Mucosa of rectum (tissue), 2 donors: ENCODE measurements around the gene PSMC3.

Experiments
- H3K27ac ChIP-seq, 2 donors: one replicate each; pipeline ENCODE4 v1.7.0; 2013; ENCODE audit warnings: inconsistent platforms in 2 of 2, low read depth in 2 of 2, low read length in 2 of 2
- H3K27me3 ChIP-seq, 2 donors: one replicate each; pipeline ENCODE4 v1.7.0; 2013; ENCODE audit warnings: low read length in 2 of 2; ENCODE audit not compliant: control insufficient read depth in 2 of 2, insufficient read depth in 2 of 2
- H3K36me3 ChIP-seq, 2 donors: one replicate each; pipeline ENCODE4 v1.7.0; 2013; ENCODE audit warnings: low read length in 2 of 2; ENCODE audit not compliant: control insufficient read depth in 2 of 2, insufficient read depth in 2 of 2
- H3K4me1 ChIP-seq, 2 donors: one replicate each; pipeline ENCODE4 v1.7.0; 2013; ENCODE audit warnings: low read length in 2 of 2, mild to moderate bottlenecking in 1 of 2; ENCODE audit not compliant: control insufficient read depth in 2 of 2, insufficient read depth in 2 of 2
- H3K4me3 ChIP-seq, 2 donors: one replicate each; pipeline ENCODE4 v1.7.0; 2013; ENCODE audit warnings: low read length in 2 of 2
- H3K9ac ChIP-seq, 2 donors: one replicate each; pipeline ENCODE4 v1.7.0; 2013; ENCODE audit warnings: low read length in 2 of 2, low read depth in 1 of 2, mild to moderate bottlenecking in 1 of 2
- H3K9me3 ChIP-seq, 2 donors: one replicate each; pipeline ENCODE4 v1.7.0; 2013; ENCODE audit warnings: low read length in 2 of 2; ENCODE audit not compliant: control insufficient read depth in 2 of 2
- donor health status: healthy.
- donor health status: Normal muscosa, but diverticular disease.

The PSMC3 gene

DNA sequence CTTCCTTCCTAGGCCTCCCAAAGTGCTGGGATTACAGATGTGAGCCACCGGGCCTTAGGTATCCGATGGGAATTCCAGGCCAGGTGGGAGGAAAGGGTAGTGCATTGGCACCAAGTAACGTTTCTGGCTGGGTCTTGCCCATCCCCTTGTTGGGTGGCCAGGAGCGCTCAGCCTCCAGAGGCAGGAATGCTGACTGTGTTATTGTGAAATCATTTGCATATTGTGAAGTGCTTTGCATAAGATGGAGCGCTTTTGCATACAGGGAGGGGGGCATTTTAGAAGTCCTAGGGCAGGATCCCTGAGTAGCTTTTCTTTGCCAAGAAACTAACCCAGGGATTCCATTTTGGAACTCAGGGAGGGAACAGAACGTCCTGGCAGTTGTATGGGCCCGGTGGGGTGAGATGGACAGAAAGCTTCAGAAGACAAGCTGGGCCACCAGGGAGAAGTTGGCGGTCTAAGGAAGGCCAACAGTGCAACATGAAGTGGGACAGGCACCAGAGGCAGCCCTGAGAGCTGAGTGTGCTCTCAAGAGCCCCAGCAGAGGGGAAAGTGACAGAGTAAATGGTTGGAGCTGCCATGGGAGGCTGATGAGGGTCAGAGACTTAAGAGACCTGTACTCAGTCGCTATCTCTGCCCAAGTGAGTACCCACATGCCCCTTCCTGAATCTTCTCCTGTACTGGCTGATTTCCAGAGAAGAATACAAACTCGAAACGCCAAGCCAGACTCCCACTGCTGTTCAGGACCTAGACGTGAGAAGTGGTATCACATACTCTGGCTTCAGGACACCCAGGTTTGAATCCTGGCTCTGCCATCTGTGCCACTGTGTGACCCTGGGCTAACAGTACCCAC lies 19.1 kb downstream of the PSMC3 start:
- H3K27me3 ChIP-seq = no peaks in the 10 kb centered on the region
- H3K9me3 ChIP-seq = no peaks in the 10 kb centered on the region
- H3K9ac ChIP-seq = peak overlapping the region; percentile 84 to 97
- peaks cover 17 to 19% of the 10 kb centered on the region in 2 donors for H3K4me1 ChIP-seq
- peak overlapping the region; percentile 95 to 96 for H3K27ac ChIP-seq
- peak overlapping the region; percentile 79 to 96 for H3K4me3 ChIP-seq
- H3K36me3 ChIP-seq = no peaks in the 10 kb centered on the region

DNA sequence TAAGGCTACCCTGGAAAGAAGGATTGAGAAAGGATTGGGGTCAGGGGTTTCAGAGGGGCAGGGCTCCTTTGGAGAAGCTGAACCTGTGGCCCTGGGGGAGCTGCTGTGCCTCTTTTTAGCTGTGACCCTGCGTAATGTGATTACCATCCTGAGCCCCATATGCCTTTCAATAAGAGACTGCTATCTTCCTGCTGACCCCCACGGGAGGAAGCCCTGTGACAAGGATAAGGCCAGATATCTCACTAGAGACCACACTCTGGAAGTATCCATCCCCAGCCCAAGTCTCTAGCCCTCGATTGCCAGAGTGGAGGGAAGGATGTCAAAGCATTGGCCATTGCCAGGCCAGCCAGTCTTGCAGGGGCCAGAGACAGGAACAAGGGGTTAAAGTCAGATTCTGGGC lies 22.7 kb downstream of the PSMC3 start:
- Histone ChIP-seq H3K4me3 (no peak overlapping the region), H3K27ac (no peak overlapping the region), H3K4me1 (peaks cover 16 to 22% of the 10 kb centered on the region in 2 donors), H3K36me3 (no peaks in the 10 kb centered on the region), H3K27me3 (no peaks in the 10 kb centered on the region), H3K9me3 (no peaks in the 10 kb centered on the region), H3K9ac (peak overlapping the region in 1 of 2 donors; percentile 8)

DNA sequence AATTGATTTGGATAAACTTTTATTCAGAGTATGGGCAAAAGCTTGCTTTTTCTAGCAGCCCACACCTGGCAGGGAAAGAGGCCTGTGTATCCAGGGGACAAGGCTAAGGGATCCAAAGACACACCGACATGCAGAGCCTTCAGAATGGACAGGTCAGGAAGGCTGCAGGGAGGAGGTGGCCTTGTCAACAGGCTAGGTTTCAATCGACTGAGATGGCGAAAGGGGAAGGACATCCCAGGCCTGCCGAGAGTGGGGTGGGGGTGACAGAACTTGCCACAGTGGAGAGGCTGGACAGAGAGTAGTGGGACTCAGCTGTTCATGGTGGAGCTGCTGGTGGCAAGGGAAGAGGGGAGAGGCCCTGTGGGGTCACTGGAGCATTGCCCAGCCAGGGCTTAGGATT lies 23.1 kb downstream of the PSMC3 start:
- no peaks in the 10 kb centered on the region for H3K36me3 ChIP-seq
- no peak overlapping the region for H3K4me3 ChIP-seq
- H3K27ac ChIP-seq = no peak overlapping the region
- no peaks in the 10 kb centered on the region for H3K9me3 ChIP-seq
- no peaks in the 10 kb centered on the region for H3K27me3 ChIP-seq
- H3K9ac ChIP-seq = no peak overlapping the region
- H3K4me1 ChIP-seq = peaks cover 16 to 22% of the 10 kb centered on the region in 2 donors

- H3K4me3 ChIP-seq = peak overlapping the region; percentile 0 to 65
Observed at GRCh38 chr11:47400768-47401279, 25.4 kb downstream of the PSMC3 start.

DNA sequence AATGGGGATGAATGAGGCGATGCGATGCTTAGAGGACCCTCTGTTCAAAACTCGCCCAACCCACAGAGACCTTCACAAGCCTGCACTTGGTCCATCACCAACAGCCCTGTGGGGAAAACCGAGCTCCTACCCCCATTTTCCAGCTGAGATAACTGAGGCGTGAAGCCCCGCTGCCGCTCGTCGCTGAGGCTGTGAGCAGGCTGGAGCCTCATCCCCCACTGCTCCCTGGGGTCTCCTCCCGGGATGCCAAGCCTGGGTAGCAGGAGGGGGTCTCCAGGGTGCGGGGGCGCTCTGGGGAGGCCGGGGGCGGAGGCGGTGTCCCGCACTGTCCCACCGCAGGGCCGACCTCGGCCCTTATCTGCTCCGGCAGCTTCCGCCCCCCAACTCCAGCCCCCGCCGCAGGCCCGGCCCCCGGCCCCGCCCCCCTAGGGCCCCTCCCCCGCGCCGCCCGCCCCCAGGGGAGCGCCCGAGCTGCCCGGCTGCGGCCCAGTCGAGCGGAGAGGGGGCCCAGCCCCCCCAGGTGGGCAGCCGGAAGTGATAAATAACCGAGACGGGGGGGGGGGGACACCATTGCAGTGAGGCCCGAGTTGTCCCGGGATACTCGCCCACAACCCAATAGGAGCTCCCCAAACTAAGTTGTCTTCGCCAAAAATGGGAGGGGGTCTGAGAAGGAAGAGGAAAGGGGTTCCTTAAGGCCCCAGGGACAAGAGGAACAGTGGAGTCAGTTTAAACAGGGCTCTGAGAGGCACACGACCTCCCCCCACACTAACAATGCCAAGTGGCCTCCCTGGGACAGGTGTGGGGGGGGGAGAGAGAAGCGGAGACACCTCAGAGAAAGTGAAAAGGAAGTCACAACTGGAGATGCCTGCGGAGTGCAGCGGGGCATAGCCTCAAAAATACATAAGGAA lies 26.1 kb downstream of the PSMC3 start:
- Histone ChIP-seq H3K4me1 (peaks cover 9 to 14% of the 10 kb centered on the region in 2 donors), H3K27me3 (no peaks in the 10 kb centered on the region), H3K9ac (peak overlapping the region; percentile 54 to 58), H3K27ac (peak overlapping the region in 1 of 2 donors; percentile 80), H3K4me3 (peak overlapping the region; percentile 55 to 75), H3K36me3 (no peaks in the 10 kb centered on the region), H3K9me3 (no peaks in the 10 kb centered on the region)

More at GRCh38 chr11:47400768-47401279, 25.4 kb downstream of the PSMC3 start:
- H3K27me3 ChIP-seq = no peaks in the 10 kb centered on the region
- H3K9me3 ChIP-seq = no peaks in the 10 kb centered on the region
- H3K9ac ChIP-seq = peak overlapping the region; percentile 33 to 38
- H3K36me3 ChIP-seq = no peaks in the 10 kb centered on the region
- peaks cover 8 to 11% of the 10 kb centered on the region in 2 donors for H3K4me1 ChIP-seq
- peak overlapping the region; percentile 27 to 71 for H3K27ac ChIP-seq

- H3K9me3 ChIP-seq = no peaks in the 10 kb centered on the region
- H3K4me3 ChIP-seq = no peak overlapping the region
- no peaks in the 10 kb centered on the region for H3K27me3 ChIP-seq
- H3K4me1 ChIP-seq = peaks cover 16 to 27% of the 10 kb centered on the region in 2 donors
- no peak overlapping the region for H3K27ac ChIP-seq
- no peaks in the 10 kb centered on the region for H3K36me3 ChIP-seq
- H3K9ac ChIP-seq = no peak overlapping the region
Observed at GRCh38 chr11:47398551-47398950, 27.7 kb downstream of the PSMC3 start.

DNA sequence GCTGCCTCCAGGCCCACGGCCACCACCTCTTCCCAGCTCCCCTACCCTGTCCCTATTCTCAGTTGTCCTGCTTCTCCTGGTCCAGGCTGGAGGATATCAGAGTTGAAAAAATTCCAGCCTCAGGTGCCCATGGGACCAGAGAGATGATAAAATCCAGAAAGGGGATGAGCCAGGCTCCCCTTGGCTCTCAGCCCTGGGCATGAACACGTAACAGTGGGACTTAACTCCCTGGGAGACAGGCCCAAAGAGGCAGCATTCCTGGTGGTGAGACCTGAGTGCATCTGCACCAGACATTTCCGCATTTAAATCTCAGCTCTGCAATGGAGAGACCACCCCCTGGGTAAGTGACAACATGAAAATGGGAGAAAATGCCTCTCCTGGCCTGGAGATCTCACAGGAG lies 28.2 kb downstream of the PSMC3 start:
- peaks cover 19 to 28% of the 10 kb centered on the region in 2 donors for H3K4me1 ChIP-seq
- H3K27ac ChIP-seq = no peak overlapping the region
- no peaks in the 10 kb centered on the region for H3K9me3 ChIP-seq
- H3K27me3 ChIP-seq = no peaks in the 10 kb centered on the region
- H3K36me3 ChIP-seq = no peaks in the 10 kb centered on the region
- no peak overlapping the region for H3K4me3 ChIP-seq
- no peak overlapping the region for H3K9ac ChIP-seq

GRCh38 chr11:47396049-47396320 lies 30.3 kb downstream of the PSMC3 start:
- no peak overlapping the region for H3K4me3 ChIP-seq
- no peak overlapping the region for H3K9ac ChIP-seq
- H3K36me3 ChIP-seq = no peaks in the 10 kb centered on the region
- H3K27ac ChIP-seq = peak overlapping the region in 1 of 2 donors; percentile 89
- H3K9me3 ChIP-seq = no peaks in the 10 kb centered on the region
- H3K27me3 ChIP-seq = no peaks in the 10 kb centered on the region
- peaks cover 19 to 28% of the 10 kb centered on the region in 2 donors for H3K4me1 ChIP-seq

- Histone ChIP-seq H3K4me3 (no peak overlapping the region), H3K9ac (peak overlapping the region; percentile 60), H3K9me3 (no peaks in the 10 kb centered on the region), H3K36me3 (no peaks in the 10 kb centered on the region), H3K27ac (peak overlapping the region; percentile 70 to 89), H3K4me1 (peaks cover 16 to 24% of the 10 kb centered on the region in 2 donors), H3K27me3 (no peaks in the 10 kb centered on the region)
Observed at GRCh38 chr11:47395223-47396048, 30.8 kb downstream of the PSMC3 start.
